ENCODE results near the gene FGD6. TPM values are rescaled to one million over a fixed set of nuclear protein-coding genes. Genes with fewer than 3 reads are reported as not detected.

Gene FGD6
- total and polyA plus RNA-seq, 2 donors (not counting 1 experiment from before 2014, with no cell fraction given) = 1.2 to 8.4 TPM

DNA sequence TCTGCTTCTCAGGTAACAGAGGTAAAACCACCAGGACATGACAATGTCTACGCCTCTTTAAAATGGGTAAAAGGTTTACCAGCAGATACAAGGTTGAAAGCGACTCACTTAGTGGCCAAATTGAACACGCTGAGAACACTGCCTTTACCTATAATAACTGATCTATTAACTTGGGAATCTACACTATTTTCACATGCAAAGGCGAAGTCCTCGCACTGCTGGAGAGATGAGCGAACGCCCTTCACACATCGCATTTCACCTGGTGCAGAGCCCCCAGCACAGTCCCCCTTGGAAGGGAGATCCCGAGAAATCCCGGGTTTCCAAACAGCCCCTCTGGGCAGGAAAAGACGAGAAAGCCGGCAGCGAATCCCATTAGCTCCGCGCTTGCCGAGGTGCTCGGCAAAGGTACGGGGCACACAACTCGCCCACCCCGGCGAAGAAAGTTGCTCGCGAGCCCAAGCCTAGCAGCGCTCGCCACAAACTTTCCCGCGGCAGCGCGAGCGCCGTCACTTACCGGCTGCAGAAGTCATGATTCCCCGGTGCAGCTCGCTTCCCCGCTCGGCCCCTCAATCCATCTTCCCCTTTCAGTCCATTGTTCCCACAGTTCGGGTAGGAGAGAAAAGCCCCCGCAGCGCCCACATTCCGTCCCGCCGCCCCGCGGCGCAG is 423 bp downstream of the FGD6 start:
- H3K9me3 Mint-ChIP-seq (ENCODE audit: insufficient read depth) = no peaks in the 10 kb centered on the region
- peak overlapping the region; percentile 96 for H3K27ac Mint-ChIP-seq
- no peaks in the 10 kb centered on the region for H3K27me3 Mint-ChIP-seq
- peak overlapping the region; percentile 95 for H3K4me3 Mint-ChIP-seq
- Histone ChIP-seq H3K9ac (ENCODE audit: low read length) (peak overlapping the region; percentile 80), H3K9me3 (ENCODE audit: control extremely low read depth in 1 of 3, control insufficient read depth in 2 of 3, insufficient read depth in 1 of 3, low read length in 2 of 3) (no peaks in the 10 kb centered on the region), H3K27ac (ENCODE audit: low read length in 2 of 2) (peak overlapping the region; percentile 46 to 62), H2AFZ (ENCODE audit: insufficient read depth, low read depth, low read length, poor library complexity, severe bottlenecking) (peak overlapping the region; percentile 96), H3K4me3 (ENCODE audit: control extremely low read depth in 1 of 5, extremely low read depth in 1 of 5, insufficient read depth in 1 of 5, low read depth in 2 of 5, low read length in 4 of 5) (peak overlapping the region; percentile 62 to 95 (median 82)), H3K79me2 (ENCODE audit: control insufficient read depth, insufficient read depth, low read length) (peaks cover 42% of the 10 kb centered on the region), H3K4me1 (ENCODE audit: control insufficient read depth in 2 of 2, insufficient read depth in 2 of 2, low read length in 2 of 2) (peaks cover 11% of the 10 kb centered on the region in 2 donors), H4K20me1 (ENCODE audit: control insufficient read depth, insufficient read depth, low read length, poor library complexity, severe bottlenecking) (peaks cover 4% of the 10 kb centered on the region), H3K4me2 (replicated peaks; ENCODE audit: low read depth, low read length, poor library complexity, severe bottlenecking) (peak overlapping the region; percentile 95), H3K27me3 (replicated peaks in 1 of 4; ENCODE audit: control extremely low read depth in 1 of 4, control insufficient read depth in 3 of 4, insufficient read depth in 4 of 4, low read length in 3 of 4) (no peaks in the 10 kb centered on the region), H3K36me3 (replicated peaks in 1 of 2; ENCODE audit: control extremely low read depth in 1 of 2, control insufficient read depth in 1 of 2, extremely low read depth in 1 of 2, insufficient read depth in 2 of 2, low read length in 1 of 2) (no peaks in the 10 kb centered on the region)
- ATAC-seq (ENCODE audit: low read depth) (peak; percentile 8), DNase-seq (no peak)
- TF ChIP-seq EZH2 (IDR thresholded peaks at IDR 0.05; ENCODE audit: borderline replicate concordance, insufficient read depth, low read depth, low read length, poor library complexity, severe bottlenecking) = no peak
- TF ChIP-seq, protein P1, sequence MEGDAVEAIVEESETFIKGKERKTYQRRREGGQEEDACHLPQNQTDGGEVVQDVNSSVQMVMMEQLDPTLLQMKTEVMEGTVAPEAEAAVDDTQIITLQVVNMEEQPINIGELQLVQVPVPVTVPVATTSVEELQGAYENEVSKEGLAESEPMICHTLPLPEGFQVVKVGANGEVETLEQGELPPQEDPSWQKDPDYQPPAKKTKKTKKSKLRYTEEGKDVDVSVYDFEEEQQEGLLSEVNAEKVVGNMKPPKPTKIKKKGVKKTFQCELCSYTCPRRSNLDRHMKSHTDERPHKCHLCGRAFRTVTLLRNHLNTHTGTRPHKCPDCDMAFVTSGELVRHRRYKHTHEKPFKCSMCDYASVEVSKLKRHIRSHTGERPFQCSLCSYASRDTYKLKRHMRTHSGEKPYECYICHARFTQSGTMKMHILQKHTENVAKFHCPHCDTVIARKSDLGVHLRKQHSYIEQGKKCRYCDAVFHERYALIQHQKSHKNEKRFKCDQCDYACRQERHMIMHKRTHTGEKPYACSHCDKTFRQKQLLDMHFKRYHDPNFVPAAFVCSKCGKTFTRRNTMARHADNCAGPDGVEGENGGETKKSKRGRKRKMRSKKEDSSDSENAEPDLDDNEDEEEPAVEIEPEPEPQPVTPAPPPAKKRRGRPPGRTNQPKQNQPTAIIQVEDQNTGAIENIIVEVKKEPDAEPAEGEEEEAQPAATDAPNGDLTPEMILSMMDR (IDR thresholded peaks at IDR 0.05) = no peak
- intact Hi-C loops (cut with micrococcal nuclease) = loop anchor here (1.0 to 10.0 kb wide), 8 partner anchors 19 to 1272 kb away; partner anchors contain the start of genes CFAP54, LTA4H, NR2C1 and SNRPF
- WGBS (ENCODE audit: insufficient coverage) = under 1% methylated on average over 43 of the region's 45 CpGs
- POLR2A ChIA-PET = interaction anchor here (0.6 to 1.5 kb wide), 5 partner anchors 14 to 393 kb away, joined by 3 to 11 read pairs (median 4); partner anchors contain the start of gene METAP2
- H3K4me1 Mint-ChIP-seq = peaks cover 33% of the 10 kb centered on the region
- CTCF ChIA-PET = interaction anchor here (0.6 to 2.7 kb wide), 11 partner anchors 11 to 1251 kb away, joined by 3 to 35 read pairs (median 4); partner anchors contain the start of gene NR2C1

GRCh38 chr12:95215949-95216348 is 1.3 kb downstream of the FGD6 start:
- peaks cover 33% of the 10 kb centered on the region for H3K79me2 ChIP-seq (ENCODE audit: control insufficient read depth, insufficient read depth, low read length)
- no peak overlapping the region for H3K27ac ChIP-seq (ENCODE audit: low read length in 2 of 2)
- TF ChIP-seq, protein P1 (IDR thresholded peaks at IDR 0.05) = no peak
- no peak for TF ChIP-seq EZH2 (IDR thresholded peaks at IDR 0.05; ENCODE audit: borderline replicate concordance, insufficient read depth, low read depth, low read length, poor library complexity, severe bottlenecking)
- Mint-ChIP-seq H3K27ac (no peak overlapping the region), H3K27me3 (no peaks in the 10 kb centered on the region), H3K4me3 (peak overlapping the region; percentile 95), H3K9me3 (ENCODE audit: insufficient read depth) (no peaks in the 10 kb centered on the region), H3K4me1 (peaks cover 31% of the 10 kb centered on the region)
- peak overlapping the region; percentile 96 for H2AFZ ChIP-seq (ENCODE audit: insufficient read depth, low read depth, low read length, poor library complexity, severe bottlenecking)
- peak overlapping the region in 2 of 5 experiments; percentile 78 to 82 for H3K4me3 ChIP-seq (ENCODE audit: control extremely low read depth in 1 of 5, extremely low read depth in 1 of 5, insufficient read depth in 1 of 5, low read depth in 2 of 5, low read length in 4 of 5)
- peak overlapping the region; percentile 80 for H3K9ac ChIP-seq (ENCODE audit: low read length)
- no peaks in the 10 kb centered on the region for H3K27me3 ChIP-seq (replicated peaks in 1 of 4; ENCODE audit: control extremely low read depth in 1 of 4, control insufficient read depth in 3 of 4, insufficient read depth in 4 of 4, low read length in 3 of 4)
- no CpG with 5 or more reads among the region's 1 CpG for WGBS (ENCODE audit: insufficient coverage)
- peak overlapping the region; percentile 95 for H3K4me2 ChIP-seq (replicated peaks; ENCODE audit: low read depth, low read length, poor library complexity, severe bottlenecking)
- POLR2A ChIA-PET = interaction anchor here (0.7 kb wide), 1 partner anchor 392 kb away, joined by 3 read pairs; no protein-coding TSS in a partner anchor
- no peaks in the 10 kb centered on the region for H3K9me3 ChIP-seq (ENCODE audit: control extremely low read depth in 1 of 3, control insufficient read depth in 2 of 3, insufficient read depth in 1 of 3, low read length in 2 of 3)
- no peak for ATAC-seq (ENCODE audit: low read depth)
- CTCF ChIA-PET = interaction anchor here (0.6 to 2.7 kb wide), 6 partner anchors 14 to 1252 kb away, joined by 3 to 35 read pairs (median 4); no protein-coding TSS in a partner anchor
- intact Hi-C loops (cut with micrococcal nuclease) = loop anchor here (2.0 to 10.0 kb wide), 5 partner anchors 341 to 1273 kb away; partner anchors contain the start of genes CFAP54, LTA4H and SNRPF
- H3K36me3 ChIP-seq (replicated peaks in 1 of 2; ENCODE audit: control extremely low read depth in 1 of 2, control insufficient read depth in 1 of 2, extremely low read depth in 1 of 2, insufficient read depth in 2 of 2, low read length in 1 of 2) = no peaks in the 10 kb centered on the region
- peak; percentile 37 for DNase-seq
- H4K20me1 ChIP-seq (ENCODE audit: control insufficient read depth, insufficient read depth, low read length, poor library complexity, severe bottlenecking) = peaks cover 4% of the 10 kb centered on the region
- H3K4me1 ChIP-seq (ENCODE audit: control insufficient read depth in 2 of 2, insufficient read depth in 2 of 2, low read length in 2 of 2) = peaks cover 11% of the 10 kb centered on the region in 2 donors
